Keratinocyte (primary cell): ENCODE data around the gene PRDM8. TPM values are rescaled to one million over a fixed set of nuclear protein-coding genes. Genes with fewer than 3 reads are reported as not detected.
"Not testable (repeated sequence)": the region's sequence is repeated elsewhere in the genome, so short reads cannot be mapped to it uniquely, and the experiment has no call there.

ENCODE experiments used
- DNase-seq: peaks from one replicate; pipeline ENCODE4 v3.0.0-alpha.2; 2011; ENCODE audit warnings: low read depth, missing footprints, low spot score
- FAIRE-seq: peaks from 2 replicates; lab custom pipeline; 2011; peaks lifted over from hg19 to GRCh38; lab: Jason Lieb, UNC
- H2AFZ ChIP-seq: 2 replicates; pipeline ENCODE4 v1.6.0; 2012; ENCODE audit warnings: low read length, control low read depth, inconsistent platforms; ENCODE audit not compliant: control insufficient read depth
- H3K27ac ChIP-seq: 2 replicates; pipeline ENCODE4 v1.5.1; 2011; ENCODE audit warnings: low read length; ENCODE audit not compliant: control insufficient read depth, insufficient read depth
- H3K27me3 ChIP-seq: 3 replicates; pipeline ENCODE4 v1.6.0; 2011; ENCODE audit warnings: low read length; ENCODE audit not compliant: control insufficient read depth, insufficient read depth; ENCODE audit errors: extremely low read depth
- H3K36me3 ChIP-seq, 2 experiments: 2 replicates in 1 of 2; 3 replicates in 1 of 2; pipeline ENCODE4 v1.5.1; 2011; ENCODE audit warnings: low read length in 2 of 2, mild to moderate bottlenecking in 1 of 2; ENCODE audit not compliant: control insufficient read depth in 2 of 2, insufficient read depth in 2 of 2; ENCODE audit errors: extremely low read depth in 1 of 2
- H3K4me1 ChIP-seq: 3 replicates; pipeline ENCODE4 v1.5.1; 2011; ENCODE audit warnings: low read length; ENCODE audit not compliant: control insufficient read depth, insufficient read depth; ENCODE audit errors: extremely low read depth
- H3K4me2 ChIP-seq: 3 replicates; pipeline ENCODE4 v1.6.0; 2011; ENCODE audit warnings: low read depth, low read length; ENCODE audit not compliant: control insufficient read depth, insufficient read depth; ENCODE audit errors: extremely low read depth
- H3K4me3 ChIP-seq, 3 experiments: fragments of 200-600 bp in 1 of 3; sonication (generic) in 1 of 3; 2 replicates in 2 of 3; 3 replicates in 1 of 3; pipeline ENCODE4 v1.5.1; 2011 to 2016; ENCODE audit warnings: low read length in 3 of 3, mild to moderate bottlenecking in 3 of 3, control low read depth in 2 of 3, inconsistent platforms in 1 of 3, low read depth in 1 of 3, mixed read lengths in 1 of 3, mixed run types in 1 of 3, moderate library complexity in 1 of 3; ENCODE audit not compliant: control insufficient read depth in 2 of 3, insufficient read depth in 2 of 3; ENCODE audit errors: extremely low read depth in 1 of 3
- H3K79me2 ChIP-seq: 2 replicates; pipeline ENCODE4 v1.6.0; 2012; ENCODE audit warnings: low read length; ENCODE audit not compliant: control insufficient read depth, insufficient read depth
- H3K9ac ChIP-seq: 3 replicates; pipeline ENCODE4 v1.6.0; 2011; ENCODE audit warnings: low read length; ENCODE audit not compliant: control insufficient read depth, insufficient read depth; ENCODE audit errors: extremely low read depth
- H3K9me1 ChIP-seq: 3 replicates; pipeline ENCODE4 v1.6.0; 2011; ENCODE audit warnings: low read length; ENCODE audit not compliant: control insufficient read depth, insufficient read depth; ENCODE audit errors: extremely low read depth
- H3K9me3 ChIP-seq: 2 replicates; pipeline ENCODE4 v1.5.1; 2012; ENCODE audit warnings: low read depth, low read length; ENCODE audit not compliant: control insufficient read depth
- H4K20me1 ChIP-seq: 3 replicates; pipeline ENCODE4 v1.6.0; 2011; ENCODE audit warnings: low read length; ENCODE audit not compliant: control insufficient read depth, insufficient read depth; ENCODE audit errors: extremely low read depth
- CTCF ChIP-seq, 3 experiments: IDR thresholded peaks in 1 of 3; conservative IDR thresholded peaks in 1 of 3; optimal IDR thresholded peaks in 1 of 3; 2 replicates in 2 of 3; 3 replicates in 1 of 3; pipeline versions ENCODE3 to v1.5.1; 2011; ENCODE audit warnings: low read length in 3 of 3, mild to moderate bottlenecking in 3 of 3, moderate library complexity in 2 of 3, control low read depth in 1 of 3, inconsistent platforms in 1 of 3; ENCODE audit not compliant: insufficient read depth in 2 of 3; ENCODE audit errors: extremely low read depth in 1 of 3
- EZH2 ChIP-seq: IDR thresholded peaks from one replicate; pipeline ENCODE4 v1.6.1; 2012; ENCODE audit warnings: inconsistent platforms, mild to moderate bottlenecking, low read length, moderate library complexity
- dilution Hi-C: fragments of 300-500 bp; cut with MboI; formaldehyde crosslinking; loops from one replicate; pipeline ENCODE4 v1.7.0; 2020; ENCODE audit warnings: low sequenced_read_pairs; ENCODE audit not compliant: extremely low pct_ligation_motif_present
- polyA plus RNA-seq, 5 experiments: library from polyadenylated mRNA; depleted of rRNA in 3 of 5; stranded (reverse) in 3 of 5; stranded (forward) in 1 of 5; unstranded in 1 of 5; fragments of >200 nt; gene quantifications; 1 replicate in 1 of 5; 2 replicates in 3 of 5; 3 replicates in 1 of 5; pipeline versions ENCODE4 v1.2.1 to v1.2.3, GENCODE V29; 2011 to 2012; ENCODE audit warnings: missing spikeins in 2 of 5, low read depth in 1 of 5, low replicate concordance in 1 of 5

The PRDM8 gene
- polyA plus RNA-seq, 1 donor (not counting 4 experiments of a cell fraction or from before 2014, with no cell fraction given) = 3.5 TPM

- Histone ChIP-seq H3K27me3 (no peaks in the 10 kb centered on the region), H3K27ac (no peak overlapping the region), H3K4me3 (no peak overlapping the region), H4K20me1 (no peaks in the 10 kb centered on the region), H2AFZ (no peak overlapping the region), H3K79me2 (no peaks in the 10 kb centered on the region), H3K9me1 (no peaks in the 10 kb centered on the region), H3K9ac (no peak overlapping the region), H3K9me3 (no peaks in the 10 kb centered on the region), H3K36me3 (no peaks in the 10 kb centered on the region), H3K4me1 (peaks cover 28% of the 10 kb centered on the region), H3K4me2 (no peak overlapping the region)
- DNase-seq = no peak
- TF ChIP-seq EZH2 (no peak), CTCF (optimal IDR thresholded peaks at IDR 0.05 in 1 of 3, IDR thresholded peaks at IDR 0.05 in 1 of 3, conservative IDR thresholded peaks at IDR 0.05 in 1 of 3; ENCODE audit: extremely low read depth in 1 of 3, insufficient read depth in 2 of 3, low read length in 3 of 3) (no peak)
- peak; percentile 83 for FAIRE-seq
- dilution Hi-C loops = no loop called here
These were observed 23.5 kb upstream of the PRDM8 start for GRCh38 chr4:80173841-80174240.

GRCh38 chr4:80177793-80178192 is 19.5 kb upstream of the PRDM8 start:
- DNase-seq, H2AFZ ChIP-seq, H3K4me2 ChIP-seq, dilution Hi-C loops, H3K79me2 ChIP-seq, H3K9me1 ChIP-seq, H3K36me3 ChIP-seq, H3K9ac ChIP-seq, H3K27me3 ChIP-seq, H3K27ac ChIP-seq, H3K4me3 ChIP-seq, H4K20me1 ChIP-seq, FAIRE-seq, H3K9me3 ChIP-seq: not testable (repeated sequence)
- peaks cover 35% of the 10 kb centered on the region for H3K4me1 ChIP-seq

GRCh38 chr4:80178964-80179363 is 18.3 kb upstream of the PRDM8 start:
- FAIRE-seq (no peak), DNase-seq (no peak)
- no peaks in the 10 kb centered on the region for H4K20me1 ChIP-seq
- no peaks in the 10 kb centered on the region for H3K27me3 ChIP-seq
- no peak overlapping the region for H3K27ac ChIP-seq
- no peak overlapping the region for H3K4me2 ChIP-seq
- TF ChIP-seq EZH2 = no peak
- no peak for TF ChIP-seq CTCF (optimal IDR thresholded peaks at IDR 0.05 in 1 of 3, IDR thresholded peaks at IDR 0.05 in 1 of 3, conservative IDR thresholded peaks at IDR 0.05 in 1 of 3; ENCODE audit: extremely low read depth in 1 of 3, insufficient read depth in 2 of 3, low read length in 3 of 3)
- H3K79me2 ChIP-seq = no peaks in the 10 kb centered on the region
- H2AFZ ChIP-seq = no peak overlapping the region
- no peaks in the 10 kb centered on the region for H3K9me1 ChIP-seq
- H3K4me1 ChIP-seq = peaks cover 31% of the 10 kb centered on the region
- peaks cover 2% of the 10 kb centered on the region for H3K9me3 ChIP-seq
- no peak overlapping the region for H3K4me3 ChIP-seq
- H3K9ac ChIP-seq = no peak overlapping the region
- no peaks in the 10 kb centered on the region for H3K36me3 ChIP-seq
- dilution Hi-C loops = no loop called here
